HG03108 (cell line): ENCODE data around the gene DLAT.
"Not testable (repeated sequence)": the region's sequence is repeated elsewhere in the genome, so short reads cannot be mapped to it uniquely, and the experiment has no call there.

Source experiments
- ATAC-seq: cut with Tn5 transposase; IDR thresholded peaks from one replicate; pipeline ENCODE4 v1.9.1; 2021; ENCODE audit warnings: moderate library complexity; ENCODE audit not compliant: unreplicated experiment

DLAT gene

DNA sequence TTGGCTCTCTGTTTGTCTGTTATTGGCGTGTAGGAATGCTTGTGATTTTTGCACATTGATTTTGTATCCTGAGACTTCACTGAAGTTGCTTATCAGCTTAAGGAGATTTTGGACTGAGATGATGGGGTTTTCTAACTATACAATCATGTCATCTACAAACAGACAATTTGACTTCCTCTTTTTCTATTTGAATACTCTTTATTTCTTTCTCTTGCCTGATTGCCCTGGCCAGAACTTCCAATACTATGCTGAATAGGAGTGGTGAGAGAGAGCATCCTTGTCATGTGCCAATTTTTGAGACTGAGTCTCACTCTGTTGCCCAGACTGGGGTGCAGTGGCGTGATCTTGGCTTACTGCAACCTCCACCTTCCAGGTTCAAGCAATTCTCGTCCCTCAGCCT lies 23.0 kb downstream of the DLAT start:
- ATAC-seq: not testable (repeated sequence)

DNA sequence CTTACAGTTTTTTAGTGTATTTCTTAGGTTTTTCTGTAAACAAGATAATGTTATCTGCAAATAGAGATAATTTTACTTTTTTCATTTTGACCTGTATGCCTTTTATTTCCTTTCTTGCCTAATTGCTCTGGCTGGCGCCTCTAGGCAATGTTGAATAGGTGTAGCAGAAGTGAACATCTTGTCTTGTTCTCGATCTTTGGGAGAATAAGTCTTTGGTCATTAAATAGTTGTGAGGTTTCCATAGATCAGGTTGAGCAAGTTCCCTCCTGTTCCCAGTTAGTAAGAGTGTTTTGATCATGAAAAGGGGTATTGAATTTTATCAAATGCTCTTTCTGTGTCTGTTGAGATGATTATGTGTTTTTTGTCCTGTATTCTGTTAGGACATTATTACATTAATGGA lies 24.6 kb downstream of the DLAT start:
- no peak for ATAC-seq

DNA sequence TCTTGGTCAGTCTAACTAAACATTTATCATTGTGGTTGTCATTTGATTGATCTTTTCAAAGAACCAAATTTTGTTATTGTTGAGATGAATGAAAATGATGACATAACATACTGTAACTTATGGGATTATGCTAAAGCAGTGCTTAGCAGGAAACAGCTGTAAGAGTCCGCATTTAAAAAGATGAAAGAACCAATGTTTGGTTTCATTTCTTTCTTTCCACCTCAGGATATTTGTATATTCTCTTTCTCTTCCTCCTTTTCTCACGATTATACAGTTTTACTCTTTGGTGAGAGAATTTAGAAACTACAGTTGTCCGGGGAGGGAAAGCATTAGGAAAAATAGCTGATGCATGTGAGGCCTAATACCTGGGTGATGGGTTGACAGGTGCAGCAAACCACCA lies 25.5 kb downstream of the DLAT start:
- peak; percentile 60 for ATAC-seq

DNA sequence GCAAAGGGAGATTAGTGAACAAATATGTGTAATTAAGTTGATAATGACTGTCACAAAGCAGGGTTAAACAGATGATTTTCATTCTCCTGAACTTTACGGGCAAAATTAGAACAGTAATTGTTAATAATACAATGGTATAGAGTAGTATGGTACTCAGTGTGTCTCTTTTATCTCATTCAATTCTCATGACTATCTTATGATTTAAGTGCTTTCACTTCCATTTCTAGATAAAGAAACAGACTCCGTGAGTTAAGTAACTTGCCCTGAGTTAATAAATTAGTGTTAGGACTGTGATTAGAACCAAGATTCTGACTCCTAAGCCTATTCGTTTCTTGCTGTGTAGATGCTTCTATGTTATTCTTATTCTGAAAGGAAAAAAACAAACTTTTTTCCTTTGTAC lies 26.6 kb downstream of the DLAT start:
- ATAC-seq: peak; percentile 48

DNA sequence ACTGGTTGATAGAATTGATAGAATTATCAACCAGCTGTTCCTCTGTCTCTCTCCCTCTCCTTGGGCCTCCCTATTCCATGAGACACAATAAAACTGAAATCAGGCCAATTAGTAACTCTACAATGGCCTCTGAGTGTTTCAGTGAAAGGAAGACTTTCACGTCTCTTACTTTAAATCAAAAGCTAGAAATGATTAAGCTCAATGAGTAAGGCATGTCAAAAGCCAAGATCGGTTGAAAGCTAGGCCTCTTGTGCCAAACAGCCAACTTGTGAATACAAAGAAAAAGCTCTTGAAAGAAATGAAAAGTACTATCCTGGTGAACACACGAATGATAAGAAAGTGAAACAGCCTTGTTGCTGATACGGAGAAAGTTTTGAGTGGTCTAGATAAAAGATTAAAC lies 32.0 kb downstream of the DLAT start:
- no peak for ATAC-seq

DNA sequence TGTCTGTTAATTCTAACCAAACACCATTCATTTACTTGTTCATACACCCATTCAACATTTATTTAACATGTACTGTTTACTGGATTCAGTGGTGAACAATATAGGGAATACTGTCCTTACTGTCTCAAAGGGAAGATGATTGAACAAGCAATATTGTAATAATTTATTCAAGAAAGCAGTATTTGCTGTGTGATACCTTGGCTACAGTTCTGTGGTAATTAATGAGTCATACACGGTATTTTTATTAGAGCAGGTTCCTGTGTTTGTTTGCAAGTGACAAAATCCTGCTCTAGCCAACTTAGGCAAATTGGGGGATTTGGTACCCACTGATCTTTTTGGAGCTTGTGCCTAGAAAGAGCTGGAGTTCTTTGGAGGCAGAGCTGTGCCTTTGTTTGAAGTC lies 32.9 kb downstream of the DLAT start:
- no peak for ATAC-seq

DNA sequence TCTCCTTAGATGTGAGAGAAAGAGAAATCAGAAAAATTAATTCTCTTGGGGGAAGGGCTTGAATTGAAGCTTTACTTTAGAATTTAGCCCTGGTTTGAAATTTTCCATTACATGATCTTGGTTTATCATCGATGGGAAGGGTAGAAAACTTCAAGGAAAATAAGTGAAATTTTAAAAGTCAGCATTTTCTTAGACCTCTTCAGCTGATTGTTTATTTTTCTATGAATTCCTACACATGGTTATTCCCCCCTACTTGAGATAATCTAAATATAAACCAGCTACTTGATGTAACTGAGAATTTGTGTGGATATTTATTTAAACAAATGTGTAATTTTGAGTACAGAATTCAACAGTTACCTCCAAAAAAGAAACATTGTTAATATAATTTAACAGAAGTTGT lies 37.7 kb downstream of the DLAT start:
- ATAC-seq: no peak

DNA sequence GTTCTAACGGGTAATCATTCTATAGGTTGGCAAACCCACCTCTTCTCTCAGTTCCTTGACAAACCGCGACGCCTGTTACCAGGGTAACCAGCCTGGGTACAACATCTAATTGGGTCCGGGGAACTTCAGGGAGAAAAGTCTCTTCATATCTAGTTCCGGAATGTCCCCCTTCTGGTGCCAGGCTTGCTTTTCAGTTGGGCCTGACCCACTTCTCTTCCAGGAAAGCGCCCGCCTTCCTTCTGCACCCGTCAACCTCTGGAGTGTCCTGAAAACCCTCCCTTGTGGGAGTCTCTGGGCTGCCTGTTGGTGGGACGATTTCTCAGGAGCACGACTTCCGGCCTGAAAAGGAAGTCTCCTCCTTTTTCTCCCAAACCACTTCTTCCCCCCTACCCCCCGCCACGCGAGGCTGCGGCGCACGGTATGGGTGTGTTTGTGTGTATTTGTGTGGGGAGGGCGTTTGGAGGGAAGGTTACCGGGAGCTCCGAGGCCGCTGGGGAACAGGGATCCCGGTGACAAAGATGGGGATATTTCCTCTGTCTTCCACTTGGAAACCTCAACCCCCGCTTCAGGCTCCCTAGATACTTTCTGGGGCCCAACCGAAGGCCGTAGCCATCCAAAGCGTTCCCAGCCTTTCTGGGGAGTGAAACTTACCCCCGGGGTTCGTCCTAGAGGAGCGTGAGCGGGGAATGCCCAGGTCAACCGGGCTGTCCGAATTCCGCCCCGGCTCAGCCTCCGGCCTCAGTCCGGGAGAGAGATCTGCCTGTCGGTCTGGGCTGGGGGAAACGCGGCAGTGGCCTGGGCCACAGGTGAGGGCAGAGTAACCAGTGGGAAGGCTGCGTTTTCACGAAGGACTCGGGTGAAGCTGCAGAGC lies 49.0 kb downstream of the DLAT start, which contains the start of the genes NKAPD1 and PIH1D2:
TSS of gene NKAPD1 (plus strand) at position 359 of the 871 bp plus-strand sequence. CDS start 1,276 bp downstream, outside the sequence.
TSS of gene PIH1D2 (minus strand) at position 77 of the 871 bp plus-strand sequence. CDS start 843 bp downstream, outside the sequence.
- peak; percentile 74 for ATAC-seq

DNA sequence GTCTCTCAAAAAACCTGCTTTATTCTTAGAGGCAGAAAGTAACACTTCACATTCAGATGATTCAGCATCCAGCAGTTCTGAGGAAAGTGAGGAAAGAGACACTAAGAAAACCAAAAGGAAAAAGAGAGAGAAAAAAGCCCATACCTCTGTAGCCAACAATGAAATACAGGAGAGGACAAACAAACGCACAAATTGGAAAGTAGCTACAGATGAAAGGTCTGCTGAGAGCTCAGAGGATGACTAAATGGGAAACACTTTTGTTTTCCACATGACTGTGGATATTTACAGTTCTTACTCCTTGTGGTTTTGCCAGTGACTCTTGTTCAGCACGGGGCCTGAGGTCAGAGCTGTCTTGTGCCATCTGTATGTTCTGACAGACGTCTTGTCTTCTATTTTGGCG lies 57.5 kb downstream of the DLAT start:
- ATAC-seq: no peak

DNA sequence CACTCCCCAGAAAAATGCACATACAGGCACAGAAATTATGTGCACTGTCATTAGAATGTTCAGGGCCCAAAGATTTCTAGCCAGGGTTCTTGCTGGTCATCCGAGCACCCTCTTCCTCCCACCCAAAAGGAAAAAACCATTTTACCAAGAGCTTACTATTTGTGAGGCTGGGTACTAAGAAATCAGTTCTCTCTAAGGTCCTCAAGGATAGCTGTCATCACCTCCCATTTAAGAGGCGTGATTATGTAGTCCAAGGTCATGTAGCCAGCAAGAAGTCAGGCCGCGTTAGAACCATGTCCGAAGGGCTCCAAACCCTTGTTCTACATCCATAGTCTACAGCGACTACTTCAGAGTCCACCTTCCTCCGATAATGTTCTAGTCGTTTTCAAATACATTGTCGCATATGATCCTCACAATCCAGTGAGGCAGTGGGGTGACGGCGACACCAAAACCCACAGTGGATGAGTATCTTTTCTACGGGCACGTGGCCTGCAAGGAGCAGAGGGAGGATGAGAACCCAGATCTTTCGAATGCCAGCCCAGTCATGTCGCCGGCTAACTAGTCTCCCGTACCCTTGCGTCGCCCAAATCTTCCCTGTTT lies 60.7 kb downstream of the DLAT start:
- peak; percentile 26 for ATAC-seq

DNA sequence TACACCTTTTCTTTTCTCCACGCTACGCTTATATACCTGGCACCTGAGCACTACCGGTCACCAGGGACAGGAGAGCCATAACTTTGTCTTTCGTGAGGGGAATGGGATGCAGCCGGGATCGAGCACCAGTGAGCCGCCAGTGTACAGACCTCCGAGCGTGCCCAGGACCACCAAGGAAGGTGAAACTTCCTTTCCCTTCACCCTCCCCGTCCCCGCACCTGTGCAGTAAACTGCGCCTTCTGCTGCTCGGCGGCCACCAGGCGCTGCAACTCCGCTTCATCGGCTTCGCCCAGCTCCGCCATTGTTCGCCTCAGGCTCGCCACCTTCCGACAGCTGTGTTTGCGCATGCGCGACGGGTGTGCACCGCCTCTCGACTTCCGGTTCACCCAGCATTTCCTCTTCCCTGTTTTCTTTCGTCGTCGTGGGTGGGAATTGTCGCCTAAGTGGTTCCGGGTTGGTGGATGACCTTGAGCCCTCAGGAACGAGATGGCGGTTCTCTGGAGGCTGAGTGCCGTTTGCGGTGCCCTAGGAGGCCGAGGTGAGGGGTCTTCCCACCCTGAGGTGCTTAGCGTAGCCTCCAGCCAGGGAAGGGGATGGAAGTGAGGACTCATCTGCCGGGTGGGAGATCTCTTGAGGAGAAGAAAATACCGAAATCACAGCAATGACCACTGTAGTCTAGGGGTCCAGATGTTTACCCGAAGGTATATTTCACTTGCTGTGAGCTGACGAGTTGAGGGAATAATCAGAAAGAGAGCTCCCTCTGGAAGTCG lies 61.4 kb downstream of the DLAT start, which contains the start of the genes SDHD and TIMM8B:
TSS of gene SDHD (plus strand) at position 452 of the 770 bp plus-strand sequence. CDS start at position 487, 35 bp downstream.
TSS of gene TIMM8B (minus strand) at position 335 of the 770 bp plus-strand sequence. CDS start at position 302, 33 bp downstream.
- peak; percentile 90 for ATAC-seq

DNA sequence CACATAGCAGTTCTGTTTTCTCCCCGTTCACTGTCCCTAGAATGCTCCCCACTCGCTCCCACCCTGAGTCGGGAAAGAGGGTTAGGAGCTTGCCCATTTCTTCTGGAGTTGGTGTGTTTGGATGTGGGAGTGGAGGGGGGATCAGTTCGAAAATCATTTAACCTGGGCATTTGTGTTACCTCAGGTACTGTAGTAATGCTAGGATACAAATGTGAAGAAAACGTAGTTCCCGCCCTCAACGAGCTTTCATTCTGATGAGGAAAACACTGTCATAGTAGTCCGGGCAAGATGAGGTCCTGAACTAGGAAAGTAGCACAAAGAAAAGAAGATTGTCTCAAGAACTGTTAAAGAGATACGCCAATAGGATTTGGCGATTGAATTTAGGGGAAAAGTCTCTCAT lies 62.0 kb downstream of the DLAT start:
- ATAC-seq: no peak

DNA sequence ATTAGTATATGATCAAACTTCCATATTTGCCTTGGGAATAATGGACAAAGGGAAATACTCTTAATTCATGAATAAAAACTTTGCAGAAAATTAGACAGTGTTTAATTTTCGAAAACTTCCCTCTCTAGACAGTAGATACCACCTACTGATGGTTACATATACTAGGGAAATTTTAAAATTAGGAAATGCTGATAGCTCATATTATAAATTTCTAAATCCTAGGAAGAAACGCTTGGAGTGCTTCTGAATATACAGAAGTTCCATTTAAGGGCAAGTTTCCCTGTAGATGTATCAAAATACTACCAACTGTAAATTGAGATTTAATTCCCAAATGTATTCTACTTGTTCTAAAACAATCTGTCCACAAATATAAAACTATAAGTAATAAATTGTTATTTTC lies 70.1 kb downstream of the DLAT start:
- not testable (repeated sequence) for ATAC-seq

DNA sequence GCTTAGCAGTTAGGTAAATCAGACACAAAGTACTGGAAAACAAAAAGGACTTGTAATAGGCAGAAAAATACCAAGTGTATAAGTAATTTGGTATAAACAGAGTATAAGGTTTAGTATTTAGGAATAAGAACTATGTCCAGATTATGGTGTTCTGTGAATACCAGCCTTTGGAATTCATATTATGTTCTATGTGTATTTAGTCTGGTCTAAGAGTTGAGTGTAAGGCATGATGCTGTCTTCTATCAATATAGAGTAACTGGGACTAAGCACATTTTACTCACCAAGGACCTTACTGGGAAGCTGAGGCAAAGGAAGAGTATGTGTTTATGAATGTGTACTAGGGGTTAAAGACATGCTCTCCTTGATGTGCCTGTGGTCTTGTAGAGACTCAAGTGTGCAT lies 71.0 kb downstream of the DLAT start:
- no peak for ATAC-seq

DNA sequence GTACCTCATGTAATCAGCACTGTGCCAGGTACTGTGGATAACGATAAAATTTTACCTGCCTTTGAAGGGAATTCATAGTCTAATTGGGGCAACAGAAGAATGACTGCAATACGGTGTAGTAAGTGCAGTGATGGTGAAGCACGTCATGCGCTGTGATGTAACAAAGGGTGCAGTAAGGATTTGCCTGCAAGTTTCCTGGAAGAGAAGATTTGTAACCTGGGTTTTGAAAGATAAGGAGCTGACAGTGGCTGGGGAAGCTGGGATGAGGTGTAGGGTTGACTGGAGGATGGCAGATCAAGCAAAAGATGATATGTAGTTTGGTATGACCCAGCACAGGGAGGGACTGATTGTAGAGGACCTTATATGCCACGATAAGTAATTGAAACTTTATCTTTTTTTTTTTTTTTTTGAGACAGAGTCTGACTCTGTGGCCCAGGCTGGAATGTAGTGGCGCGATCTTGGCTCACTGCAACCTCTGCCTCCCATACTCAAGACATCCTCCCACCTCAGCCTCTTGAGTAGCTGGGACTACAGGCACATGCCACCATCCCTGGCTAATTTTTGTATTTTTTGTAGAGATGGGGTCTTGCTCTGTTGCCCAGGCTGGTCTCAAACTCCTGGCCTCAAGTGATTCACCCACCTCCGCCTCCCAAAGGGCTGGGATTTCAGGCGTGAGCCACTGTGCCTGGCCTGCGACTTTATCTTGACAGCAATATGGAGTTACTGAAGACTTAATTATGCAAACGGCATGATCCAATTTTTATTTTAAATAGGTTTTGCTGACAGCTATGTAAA lies 72.7 kb downstream of the DLAT start:
- ATAC-seq: no peak

DNA sequence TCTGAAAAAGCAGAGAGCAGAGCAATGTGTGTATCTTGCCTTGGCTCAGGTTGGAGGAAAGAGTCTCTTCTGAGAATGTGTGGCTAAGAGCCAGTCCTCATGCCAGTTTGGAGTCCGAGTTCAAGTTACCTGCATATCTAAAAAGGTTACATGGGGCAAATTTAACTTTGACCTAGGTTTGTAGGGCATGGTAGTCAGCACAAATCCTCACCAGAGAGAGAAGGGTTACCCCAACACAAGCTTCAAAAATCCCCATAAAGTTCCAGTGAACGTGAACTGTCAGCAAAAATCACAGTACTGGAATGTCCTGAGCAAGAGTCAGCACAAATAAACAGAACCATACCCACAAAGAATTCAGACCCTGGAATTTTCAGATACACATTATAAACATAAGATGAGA lies 75.3 kb downstream of the DLAT start:
- ATAC-seq: no peak

DNA sequence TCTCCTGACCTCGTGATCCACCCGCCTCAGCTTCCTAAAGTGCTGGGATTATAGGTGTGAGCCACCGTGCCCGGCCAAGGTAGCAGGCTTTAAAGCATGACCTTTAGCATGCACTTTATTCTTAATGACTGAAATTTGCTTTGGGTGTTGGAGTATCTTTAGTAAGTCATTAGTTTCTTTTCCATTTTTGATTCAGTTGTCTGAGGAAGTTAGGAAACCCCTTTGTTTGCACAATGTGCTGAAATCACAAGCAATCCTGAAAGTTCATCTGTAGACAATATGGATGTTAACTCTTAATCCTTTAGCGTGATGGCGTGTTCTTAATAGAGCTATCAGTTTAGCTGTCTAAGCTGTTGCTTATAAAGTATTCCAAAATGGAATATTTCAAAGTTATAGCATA lies 78.2 kb downstream of the DLAT start:
- no peak for ATAC-seq

DNA sequence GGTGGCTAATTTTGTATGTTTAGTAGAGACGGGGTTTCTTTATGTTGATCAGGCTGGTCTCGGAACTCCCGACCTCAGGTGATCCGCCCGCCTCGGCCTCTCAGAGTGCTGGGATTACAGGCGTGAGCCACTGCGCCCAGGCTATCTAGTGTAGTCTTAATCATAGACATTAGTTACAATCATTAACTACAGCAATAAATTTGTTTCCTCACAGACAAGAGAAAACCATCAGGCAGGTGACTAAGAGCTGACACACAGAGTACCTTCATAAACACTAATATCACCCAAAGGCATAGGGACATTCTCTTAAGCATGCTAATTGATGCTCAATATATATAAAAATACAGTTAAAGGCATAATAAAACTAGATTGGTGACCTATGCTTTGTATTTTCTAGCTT lies 80.9 kb downstream of the DLAT start:
- ATAC-seq: no peak
